ENCODE results near the gene HBG1.

GRCh38 chr11:5279471-5280090 lies 29.9 kb upstream of the HBG1 start:
- TF ChIP-seq, protein P1, sequence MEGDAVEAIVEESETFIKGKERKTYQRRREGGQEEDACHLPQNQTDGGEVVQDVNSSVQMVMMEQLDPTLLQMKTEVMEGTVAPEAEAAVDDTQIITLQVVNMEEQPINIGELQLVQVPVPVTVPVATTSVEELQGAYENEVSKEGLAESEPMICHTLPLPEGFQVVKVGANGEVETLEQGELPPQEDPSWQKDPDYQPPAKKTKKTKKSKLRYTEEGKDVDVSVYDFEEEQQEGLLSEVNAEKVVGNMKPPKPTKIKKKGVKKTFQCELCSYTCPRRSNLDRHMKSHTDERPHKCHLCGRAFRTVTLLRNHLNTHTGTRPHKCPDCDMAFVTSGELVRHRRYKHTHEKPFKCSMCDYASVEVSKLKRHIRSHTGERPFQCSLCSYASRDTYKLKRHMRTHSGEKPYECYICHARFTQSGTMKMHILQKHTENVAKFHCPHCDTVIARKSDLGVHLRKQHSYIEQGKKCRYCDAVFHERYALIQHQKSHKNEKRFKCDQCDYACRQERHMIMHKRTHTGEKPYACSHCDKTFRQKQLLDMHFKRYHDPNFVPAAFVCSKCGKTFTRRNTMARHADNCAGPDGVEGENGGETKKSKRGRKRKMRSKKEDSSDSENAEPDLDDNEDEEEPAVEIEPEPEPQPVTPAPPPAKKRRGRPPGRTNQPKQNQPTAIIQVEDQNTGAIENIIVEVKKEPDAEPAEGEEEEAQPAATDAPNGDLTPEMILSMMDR (IDR thresholded peaks at IDR 0.05; ENCODE audit: extremely low read depth in 1 of 2, insufficient read depth in 1 of 2, low read depth in 1 of 2, low read length in 2 of 2), result no peak
- no peak for TF ChIP-seq GATA2 (IDR thresholded peaks at IDR 0.05; ENCODE audit: insufficient read depth, insufficient read length, low read depth, low read length)
- no peak for TF ChIP-seq POLR2AphosphoS5 (IDR thresholded peaks at IDR 0.05; ENCODE audit: insufficient read depth, low read depth, low read length)
- no peak for TF ChIP-seq EZH2 (IDR thresholded peaks at IDR 0.05; ENCODE audit: borderline replicate concordance, low read depth, low read length, severe bottlenecking)
- TF ChIP-seq POLR2A (IDR thresholded peaks at IDR 0.05; ENCODE audit: low read depth, low read length), result no peak
- TF ChIP-seq, protein P2, sequence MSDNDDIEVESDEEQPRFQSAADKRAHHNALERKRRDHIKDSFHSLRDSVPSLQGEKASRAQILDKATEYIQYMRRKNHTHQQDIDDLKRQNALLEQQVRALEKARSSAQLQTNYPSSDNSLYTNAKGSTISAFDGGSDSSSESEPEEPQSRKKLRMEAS (IDR thresholded peaks at IDR 0.05; ENCODE audit: insufficient read depth, insufficient read length), result no peak
- no peak for TF ChIP-seq MYC (IDR thresholded peaks at IDR 0.05; ENCODE audit: low read depth, low read length)
- TF ChIP-seq JUN (IDR thresholded peaks at IDR 0.05; ENCODE audit: borderline replicate concordance, insufficient read depth, insufficient read length, low read depth), result no peak

Data from endothelial cell of umbilical vein (primary cell).